Esophagus (tissue), 2 donors: ENCODE measurements around the gene EPS8L1. TPM values are rescaled to one million over a fixed set of nuclear protein-coding genes. Genes with fewer than 3 reads are reported as not detected.
A peak's percentile ranks its signal among the peaks of the same experiment; 100 is the strongest.

Source experiments
- H3K27ac ChIP-seq, 2 donors: one replicate each; pipeline ENCODE4 v1.5.1; 2013; ENCODE audit warnings: low read depth in 2 of 2, mild to moderate bottlenecking in 2 of 2, inconsistent platforms in 1 of 2, low read length in 1 of 2, moderate library complexity in 1 of 2
- H3K27me3 ChIP-seq, 2 donors: one replicate each; pipeline ENCODE4 v1.6.1; 2013; ENCODE audit warnings: low read length in 2 of 2, control low read depth in 1 of 2, mild to moderate bottlenecking in 1 of 2; ENCODE audit not compliant: insufficient read depth in 2 of 2, control insufficient read depth in 1 of 2
- H3K36me3 ChIP-seq, 2 donors: one replicate each; pipeline ENCODE4 v1.6.1; 2013; ENCODE audit warnings: low read length in 1 of 2; ENCODE audit not compliant: control insufficient read depth in 2 of 2, insufficient read depth in 2 of 2
- H3K4me1 ChIP-seq, 2 donors: one replicate each; pipeline ENCODE4 v1.6.1; 2013; ENCODE audit warnings: low read length in 1 of 2; ENCODE audit not compliant: control insufficient read depth in 2 of 2, insufficient read depth in 2 of 2
- H3K4me3 ChIP-seq, 2 donors: one replicate each; pipeline ENCODE4 v1.5.1; 2013; ENCODE audit warnings: low read length in 2 of 2, mild to moderate bottlenecking in 2 of 2, low read depth in 1 of 2, moderate library complexity in 1 of 2
- H3K9me3 ChIP-seq, 2 donors: one replicate each; pipeline ENCODE4 v1.6.1; 2013; ENCODE audit warnings: mild to moderate bottlenecking in 2 of 2, low read depth in 1 of 2, low read length in 1 of 2, moderate library complexity in 1 of 2; ENCODE audit not compliant: control insufficient read depth in 2 of 2, insufficient read depth in 1 of 2
- WGBS, 2 donors: extraction: QIAGEN DNeasy Blood & Tissue Kit; methylation state at CpG; one replicate each; pipeline ENCODE4 v1.1.7; 2013; 5-methylcytosine and 5-hydroxymethylcytosine counted together
- polyA plus RNA-seq, 2 donors: library from polyadenylated mRNA; stranded (reverse); fragments of 200-250 nt; gene quantifications; one replicate each; pipeline ENCODE4 v1.2.3, GENCODE V29; 2013
- donor health status: healthy with polysubstance abuse.
- donor health status: Bipolar disorder and iron deficiency.

Gene EPS8L1
- polyA plus RNA-seq, 2 donors, result 578 to 1,427 TPM

- Histone ChIP-seq H3K4me1 (peaks cover 13 to 17% of the 10 kb centered on the region in 2 donors), H3K4me3 (peak overlapping the region; percentile 54 to 97), H3K27me3 (no peaks in the 10 kb centered on the region), H3K27ac (peak overlapping the region; percentile 76 to 87), H3K36me3 (no peaks in the 10 kb centered on the region), H3K9me3 (no peaks in the 10 kb centered on the region)
- 23 to 27% methylated on average over 22 of the region's 22 CpGs for WGBS, 2 donors
Measured at GRCh38 chr19:55118401-55118991, 42.8 kb downstream of the EPS8L1 start.

GRCh38 chr19:55119053-55119452 is 43.4 kb downstream of the EPS8L1 start:
- no peaks in the 10 kb centered on the region for H3K9me3 ChIP-seq
- no peaks in the 10 kb centered on the region for H3K27me3 ChIP-seq
- no peak overlapping the region for H3K4me3 ChIP-seq
- H3K27ac ChIP-seq, result no peak overlapping the region
- peaks cover 10 to 17% of the 10 kb centered on the region in 2 donors for H3K4me1 ChIP-seq
- 81 to 83% methylated on average over 14 of the region's 14 CpGs for WGBS, 2 donors
- no peaks in the 10 kb centered on the region for H3K36me3 ChIP-seq

GRCh38 chr19:55131421-55131820 is 55.8 kb downstream of the EPS8L1 start:
- peaks cover 0 to 2% of the 10 kb centered on the region in 2 donors for H3K4me1 ChIP-seq
- H3K27ac ChIP-seq, result no peak overlapping the region
- no peaks in the 10 kb centered on the region for H3K9me3 ChIP-seq
- no peak overlapping the region for H3K4me3 ChIP-seq
- no peaks in the 10 kb centered on the region for H3K27me3 ChIP-seq
- no peaks in the 10 kb centered on the region for H3K36me3 ChIP-seq
- WGBS, 2 donors, result 86 to 89% methylated on average over 16 of the region's 16 CpGs

DNA sequence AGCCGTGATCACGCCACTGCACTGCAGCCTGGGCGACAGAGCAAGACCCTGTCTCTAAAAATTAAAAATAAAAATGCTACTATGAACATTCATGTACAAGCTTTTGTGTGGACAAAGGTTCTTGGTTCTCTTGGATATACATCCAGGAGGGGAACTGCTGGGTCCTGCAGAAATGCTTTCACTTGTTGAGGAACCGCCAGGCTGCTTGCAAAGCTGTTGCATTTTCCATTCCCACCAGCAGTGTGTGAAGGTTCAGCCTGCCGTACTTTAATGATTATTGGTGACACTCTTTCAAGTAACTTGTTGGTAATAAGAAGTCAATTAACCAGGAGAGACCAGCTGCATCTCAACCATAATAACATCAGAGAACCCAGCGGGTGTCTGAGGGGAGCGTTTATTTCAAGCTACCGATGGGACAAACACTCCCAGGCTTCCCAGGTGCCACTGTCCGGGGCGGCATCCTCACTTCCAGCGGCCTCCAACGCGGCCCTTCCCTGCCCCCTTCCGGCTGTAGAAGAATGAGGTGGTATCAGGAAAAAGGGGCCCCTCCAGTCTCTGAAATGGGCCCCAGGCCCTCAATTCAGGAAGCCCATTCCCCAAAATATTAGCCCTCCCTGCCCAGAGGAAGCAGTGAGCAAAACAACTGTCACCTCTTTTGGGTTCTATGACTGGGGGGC is 56.9 kb downstream of the EPS8L1 start:
- no peaks in the 10 kb centered on the region for H3K27me3 ChIP-seq
- H3K36me3 ChIP-seq, result no peaks in the 10 kb centered on the region
- peaks cover 0 to 2% of the 10 kb centered on the region in 2 donors for H3K4me1 ChIP-seq
- WGBS, 2 donors, result 58 to 61% methylated on average over 14 of the region's 14 CpGs
- H3K27ac ChIP-seq, result no peak overlapping the region
- no peaks in the 10 kb centered on the region for H3K9me3 ChIP-seq
- H3K4me3 ChIP-seq, result no peak overlapping the region

DNA sequence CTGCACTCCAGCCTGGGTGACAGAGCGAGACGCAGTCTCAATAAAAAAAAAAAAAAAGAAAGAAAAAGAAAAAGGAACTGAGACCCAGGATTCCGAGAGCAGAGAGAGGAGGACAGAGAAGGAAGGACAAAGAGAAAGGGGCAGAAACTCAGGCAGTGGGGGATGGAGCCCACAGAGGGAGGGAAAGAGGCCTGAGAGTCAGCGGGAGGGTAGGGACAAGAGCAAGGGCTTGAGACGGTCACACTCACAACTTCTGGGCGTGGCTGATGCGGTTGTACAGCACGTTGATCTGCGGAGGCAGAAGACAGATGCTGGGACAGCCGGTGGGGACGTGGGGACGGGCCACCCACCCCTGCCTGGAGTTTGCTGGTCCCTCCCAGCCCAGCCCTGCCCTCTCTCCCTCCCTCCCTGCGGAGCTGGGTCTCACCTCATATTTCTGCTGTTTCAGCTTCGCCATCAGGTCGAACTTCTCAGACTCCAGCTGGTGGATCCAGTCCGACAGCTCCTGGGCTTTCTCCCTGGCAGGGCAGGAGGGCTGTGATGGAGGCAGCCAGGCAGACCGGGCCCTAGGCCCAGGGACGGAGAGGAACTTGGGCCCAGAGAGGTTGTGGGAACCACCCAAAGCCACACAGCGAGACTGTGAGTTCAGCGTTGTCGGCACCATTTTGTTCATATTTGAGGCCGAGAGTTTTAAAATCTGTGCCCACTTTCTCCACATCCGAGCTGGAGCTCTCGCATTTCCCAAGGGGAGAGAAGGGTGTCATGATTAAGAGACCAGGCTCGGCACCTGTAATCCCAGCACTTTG is 58.2 kb downstream of the EPS8L1 start:
- Histone ChIP-seq H3K27ac (no peak overlapping the region), H3K4me1 (peaks cover 0 to 2% of the 10 kb centered on the region in 2 donors), H3K36me3 (no peaks in the 10 kb centered on the region), H3K4me3 (no peak overlapping the region), H3K27me3 (no peaks in the 10 kb centered on the region), H3K9me3 (no peaks in the 10 kb centered on the region)
- 63 to 71% methylated on average over 25 of the region's 25 CpGs for WGBS, 2 donors

DNA sequence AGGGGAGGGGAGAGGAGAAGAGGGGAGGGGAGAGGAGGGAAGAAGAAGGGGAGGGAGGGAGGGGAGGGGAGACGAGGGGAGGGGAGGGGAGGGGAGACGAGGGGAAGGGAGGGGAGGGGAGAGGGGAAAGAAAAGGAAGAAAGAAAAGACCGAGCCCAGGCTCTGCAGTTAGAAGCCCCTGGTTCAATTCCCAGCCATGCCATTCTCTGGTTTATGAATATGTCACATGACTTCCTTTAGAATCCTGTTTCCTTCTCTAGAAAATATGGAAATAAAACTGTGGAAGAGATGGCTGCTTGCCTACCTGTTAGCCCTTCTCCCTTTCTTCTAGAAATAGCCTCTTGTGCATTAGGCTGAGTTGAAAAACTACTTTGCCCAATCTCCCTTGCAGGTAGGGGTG is 59.1 kb downstream of the EPS8L1 start:
- H3K36me3 ChIP-seq, result no peaks in the 10 kb centered on the region
- no peak overlapping the region for H3K4me3 ChIP-seq
- WGBS, 2 donors, result 25 to 37% methylated on average over 1 to 2 of the region's 3 CpGs
- no peak overlapping the region for H3K27ac ChIP-seq
- peaks cover 0 to 2% of the 10 kb centered on the region in 2 donors for H3K4me1 ChIP-seq
- H3K9me3 ChIP-seq, result no peaks in the 10 kb centered on the region
- H3K27me3 ChIP-seq, result no peaks in the 10 kb centered on the region

DNA sequence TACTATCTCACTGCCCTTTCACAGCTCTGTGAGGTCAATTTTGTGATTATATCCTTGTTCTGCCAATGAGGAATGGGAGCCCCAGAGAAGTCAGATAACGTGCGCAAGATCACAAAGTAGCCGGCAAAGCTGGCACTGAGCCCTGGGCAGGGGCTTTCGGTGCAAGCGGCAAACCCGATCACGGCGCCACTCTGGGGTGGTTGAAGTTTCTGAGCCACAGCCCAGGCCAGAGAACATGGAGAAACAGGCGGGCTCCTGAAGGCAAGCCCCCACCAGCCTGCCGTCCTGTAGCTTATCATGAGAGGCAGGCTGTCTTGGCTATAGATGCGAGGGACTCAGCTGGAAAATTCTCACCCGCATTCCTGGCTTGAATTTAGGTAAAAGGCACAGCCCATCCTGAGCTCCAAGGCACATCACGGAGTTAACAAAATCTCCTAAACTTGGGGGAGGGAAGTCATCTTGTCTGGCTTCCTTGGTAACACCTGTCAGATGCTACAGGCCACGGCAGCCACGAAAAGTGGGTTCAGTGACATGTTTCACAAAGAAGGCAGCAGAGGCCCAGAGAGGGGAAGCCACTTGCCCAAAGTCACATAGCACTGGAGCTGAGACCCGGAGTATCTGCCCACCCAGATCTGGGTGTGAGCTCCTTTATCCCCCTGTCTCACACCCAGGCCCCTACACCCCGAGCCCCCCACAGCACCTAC is 60.9 kb downstream of the EPS8L1 start:
- Histone ChIP-seq H3K4me1 (peaks cover 0 to 2% of the 10 kb centered on the region in 2 donors), H3K27ac (no peak overlapping the region), H3K9me3 (no peaks in the 10 kb centered on the region), H3K36me3 (no peaks in the 10 kb centered on the region), H3K4me3 (no peak overlapping the region), H3K27me3 (no peaks in the 10 kb centered on the region)
- WGBS, 2 donors, result 76 to 85% methylated on average over 17 of the region's 17 CpGs

Other genes starting within 250 kb of the EPS8L1 start
- not detected for gene KIR2DS4, start 243.2 kb upstream of the EPS8L1 start, polyA plus RNA-seq
- gene KIR3DL2, start 225.4 kb upstream of the EPS8L1 start, polyA plus RNA-seq, result under 1 TPM in 1 of 2 donors, not detected in 1; 0.04 TPM
- under 1 TPM in 1 of 2 donors, not detected in 1; 0.10 TPM for gene FCAR, start 201.6 kb upstream of the EPS8L1 start, polyA plus RNA-seq
- gene NCR1, start 169.7 kb upstream of the EPS8L1 start, polyA plus RNA-seq, result not detected
- not detected for gene NLRP7, start 128.3 kb upstream of the EPS8L1 start, polyA plus RNA-seq
- 10 to 100 TPM in 1 of 2 donors, 1 to 10 TPM in 1; 3.8 to 20.5 TPM for gene NLRP2, start 109.5 kb upstream of the EPS8L1 start, polyA plus RNA-seq
- gene GP6, start 37.6 kb upstream of the EPS8L1 start, polyA plus RNA-seq, result 1 to 10 TPM in 1 of 2 donors, under 1 TPM in 1; 0.45 to 1.6 TPM
- gene RDH13, start 12.7 kb upstream of the EPS8L1 start, polyA plus RNA-seq, result 10 to 100 TPM; 32.5 to 60.6 TPM
- gene PPP1R12C, start 41.8 kb downstream of the EPS8L1 start, polyA plus RNA-seq, result 100 to 1,000 TPM in 1 of 2 donors, 10 to 100 TPM in 1; 77.7 to 100 TPM
- gene TNNT1, start 73.3 kb downstream of the EPS8L1 start, polyA plus RNA-seq, result 10 to 100 TPM in 1 of 2 donors, 1 to 10 TPM in 1; 6.1 to 10.9 TPM
- 1 to 10 TPM; 1.0 to 2.6 TPM for gene TNNI3, start 81.9 kb downstream of the EPS8L1 start, polyA plus RNA-seq
- gene DNAAF3, start 90.7 kb downstream of the EPS8L1 start, polyA plus RNA-seq, result 1 to 10 TPM in 1 of 2 donors, under 1 TPM in 1; 0.44 to 1.1 TPM
- under 1 TPM in 1 of 2 donors, not detected in 1; 0.05 TPM for gene SYT5, start 104.4 kb downstream of the EPS8L1 start, polyA plus RNA-seq
- gene PTPRH, start 133.6 kb downstream of the EPS8L1 start, polyA plus RNA-seq, result under 1 TPM; 0.10 to 0.19 TPM
- 1 to 10 TPM; 2.3 to 6.0 TPM for gene TMEM86B, start 152.9 kb downstream of the EPS8L1 start, polyA plus RNA-seq
- gene PPP6R1, start 183.1 kb downstream of the EPS8L1 start, polyA plus RNA-seq, result 10 to 100 TPM; 29.8 to 30.6 TPM
- gene HSPBP1, start 204.2 kb downstream of the EPS8L1 start, polyA plus RNA-seq, result 10 to 100 TPM; 30.9 to 44.9 TPM
- 1 to 10 TPM in 1 of 2 donors, under 1 TPM in 1; 0.96 to 1.0 TPM for gene BRSK1, start 208.1 kb downstream of the EPS8L1 start, polyA plus RNA-seq
- under 1 TPM in 1 of 2 donors, not detected in 1; 0.12 TPM for gene TMEM150B, start 249.5 kb downstream of the EPS8L1 start, polyA plus RNA-seq